Kidney (tissue), 14 donors: ENCODE measurements around the gene ADGRL2. TPM values are rescaled to one million over a fixed set of nuclear protein-coding genes. Genes with fewer than 3 reads are reported as not detected.
A peak's percentile ranks its signal among the peaks of the same experiment; 100 is the strongest.
"Not testable (repeated sequence)": the region's sequence is repeated elsewhere in the genome, so short reads cannot be mapped to it uniquely, and the experiment has no call there.

ENCODE experiments used
- DNase-seq, 5 donors: peaks; one replicate each; pipeline ENCODE4 v3.0.0-alpha.2; 2013 to 2020
- FAIRE-seq: peaks from 2 replicates; lab custom pipeline; 2012; peaks lifted over from hg19 to GRCh38; lab: Jason Lieb, UNC
- H3K27ac ChIP-seq, 2 donors: one replicate each; pipeline ENCODE4 v1.7.0; 2013; ENCODE audit warnings: low read depth in 2 of 2, low read length in 2 of 2, inconsistent platforms in 1 of 2
- H3K27me3 ChIP-seq: one replicate; pipeline ENCODE4 v1.7.1; 2013; ENCODE audit warnings: low read length, inconsistent platforms; ENCODE audit not compliant: control insufficient read depth, insufficient read depth
- H3K36me3 ChIP-seq, 3 donors: one replicate each; pipeline versions ENCODE4 v1.7.0 to v1.7.1; 2013; ENCODE audit warnings: low read length in 3 of 3, control low read depth in 1 of 3, inconsistent platforms in 1 of 3; ENCODE audit not compliant: insufficient read depth in 3 of 3, control insufficient read depth in 2 of 3
- H3K4me1 ChIP-seq, 3 donors: one replicate each; pipeline versions ENCODE4 v1.7.0 to v1.7.1; 2013; ENCODE audit warnings: low read length in 3 of 3, inconsistent platforms in 1 of 3, low read depth in 1 of 3; ENCODE audit not compliant: control insufficient read depth in 2 of 3, insufficient read depth in 2 of 3
- H3K4me3 ChIP-seq, 3 donors: one replicate each; pipeline versions ENCODE4 v1.7.0 to v1.8.1; 2013; ENCODE audit warnings: low read length in 3 of 3, control low read depth in 1 of 3, inconsistent platforms in 1 of 3
- H3K9ac ChIP-seq, 3 donors: one replicate each; pipeline versions ENCODE4 v1.7.0 to v1.7.1; 2013; ENCODE audit warnings: low read length in 3 of 3, control low read depth in 1 of 3, inconsistent platforms in 1 of 3
- H3K9me3 ChIP-seq, 3 donors: one replicate each; pipeline versions ENCODE4 v1.7.0 to v1.7.1; 2013; ENCODE audit warnings: low read length in 3 of 3, control low read depth in 1 of 3, inconsistent platforms in 1 of 3; ENCODE audit not compliant: control insufficient read depth in 2 of 3, insufficient read depth in 1 of 3
- intact Hi-C: fragments of 100-400 bp; cut with DNase I; formaldehyde crosslinking; loops from one replicate; pipeline ENCODE4 v1.11.1; 2022
- polyA plus RNA-seq: library from polyadenylated mRNA; stranded (reverse); fragments of 350-450 nt; fragmentation: Illumina TruSeq; extraction: RNeasy Lipid Tissue Mini Kit (QIAGEN cat#74804); gene quantifications from one replicate; pipeline ENCODE4 v1.2.3, GENCODE V29; 2014; ENCODE audit warnings: low read depth, low replicate concordance; ENCODE audit not compliant: insufficient read depth
- total RNA-seq: library from RNA; stranded (reverse); fragmentation: NEBNext Ultra II Directional; extraction: Animal tissue kit (Norgen Biotek cat#: 25700); gene quantifications from one replicate; pipeline ENCODE4 v1.2.1, GENCODE V29; 2021
- TF ChIP-seq, protein P1 (sequence below): IDR thresholded peaks from 3 replicates; pipeline ENCODE4 v1.5.1; 2012; ENCODE audit warnings: mild to moderate bottlenecking, moderate library complexity, borderline replicate concordance; ENCODE audit not compliant: insufficient read depth; ENCODE audit errors: extremely low read depth
- donor health status: control.
- donor health status: control.
- donor health status: control.
- donor health status: control.
- donor health status: control.
- donor health status: DM: yes; HTN: yes; CAD: no.
- donor health status: Normal renal cell carcinoma (clear cell type).

ADGRL2 gene
- total and polyA plus RNA-seq, 2 donors from 2014 or later = 27.2 to 71.2 TPM

GRCh38 chr1:81867235-81867634 is 66.5 kb downstream of the ADGRL2 start:
- TF ChIP-seq, protein P1, sequence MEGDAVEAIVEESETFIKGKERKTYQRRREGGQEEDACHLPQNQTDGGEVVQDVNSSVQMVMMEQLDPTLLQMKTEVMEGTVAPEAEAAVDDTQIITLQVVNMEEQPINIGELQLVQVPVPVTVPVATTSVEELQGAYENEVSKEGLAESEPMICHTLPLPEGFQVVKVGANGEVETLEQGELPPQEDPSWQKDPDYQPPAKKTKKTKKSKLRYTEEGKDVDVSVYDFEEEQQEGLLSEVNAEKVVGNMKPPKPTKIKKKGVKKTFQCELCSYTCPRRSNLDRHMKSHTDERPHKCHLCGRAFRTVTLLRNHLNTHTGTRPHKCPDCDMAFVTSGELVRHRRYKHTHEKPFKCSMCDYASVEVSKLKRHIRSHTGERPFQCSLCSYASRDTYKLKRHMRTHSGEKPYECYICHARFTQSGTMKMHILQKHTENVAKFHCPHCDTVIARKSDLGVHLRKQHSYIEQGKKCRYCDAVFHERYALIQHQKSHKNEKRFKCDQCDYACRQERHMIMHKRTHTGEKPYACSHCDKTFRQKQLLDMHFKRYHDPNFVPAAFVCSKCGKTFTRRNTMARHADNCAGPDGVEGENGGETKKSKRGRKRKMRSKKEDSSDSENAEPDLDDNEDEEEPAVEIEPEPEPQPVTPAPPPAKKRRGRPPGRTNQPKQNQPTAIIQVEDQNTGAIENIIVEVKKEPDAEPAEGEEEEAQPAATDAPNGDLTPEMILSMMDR = no peak
- no peaks in the 10 kb centered on the region for H3K27me3 ChIP-seq
- H3K9ac ChIP-seq = no peak overlapping the region
- no peak overlapping the region for H3K27ac ChIP-seq
- no peak overlapping the region for H3K4me3 ChIP-seq
- no peaks in the 10 kb centered on the region for H3K9me3 ChIP-seq
- no peak for FAIRE-seq
- intact Hi-C loops = no loop called here
- no peaks in the 10 kb centered on the region for H3K4me1 ChIP-seq
- no peaks in the 10 kb centered on the region for H3K36me3 ChIP-seq
- DNase-seq = peak in 1 of 5 donors; percentile 38

DNA sequence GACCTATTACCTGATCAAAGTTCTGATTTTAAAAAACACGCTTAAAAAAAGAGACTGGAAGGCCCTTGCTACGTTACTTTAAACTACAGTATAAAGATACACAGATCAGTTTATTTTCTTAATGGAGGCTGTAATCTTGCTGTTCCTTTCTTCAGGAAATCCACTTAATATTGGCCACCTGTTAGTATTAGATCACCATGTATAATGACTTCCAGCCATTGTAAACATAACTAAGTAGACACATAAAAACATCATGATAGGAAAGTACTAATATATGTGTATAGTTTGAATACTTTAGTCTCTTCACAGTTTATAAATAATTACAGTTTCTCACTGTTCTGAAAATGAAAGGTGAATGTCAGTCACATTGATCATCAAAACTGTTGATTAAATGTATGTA is 68.6 kb downstream of the ADGRL2 start:
- Histone ChIP-seq H3K36me3 (no peaks in the 10 kb centered on the region), H3K9me3 (no peaks in the 10 kb centered on the region), H3K27me3 (no peaks in the 10 kb centered on the region), H3K27ac (no peak overlapping the region), H3K4me1 (peaks cover 0 to 9% (median 0%) of the 10 kb centered on the region in 3 donors), H3K9ac (no peak overlapping the region), H3K4me3 (no peak overlapping the region)
- intact Hi-C loops = no loop called here
- TF ChIP-seq, protein P1 = no peak
- DNase-seq (peak in 1 of 5 donors; percentile 36), FAIRE-seq (peak; percentile 82)

GRCh38 chr1:81871091-81871490 is 70.4 kb downstream of the ADGRL2 start:
- DNase-seq, H3K27me3 ChIP-seq, H3K27ac ChIP-seq, H3K4me1 ChIP-seq, H3K4me3 ChIP-seq, H3K36me3 ChIP-seq, H3K9me3 ChIP-seq, H3K9ac ChIP-seq, intact Hi-C loops, FAIRE-seq: not testable (repeated sequence)

- DNase-seq = no peak
- Histone ChIP-seq H3K4me3 (no peak overlapping the region), H3K4me1 (peaks cover 3 to 25% (median 6%) of the 10 kb centered on the region in 3 donors), H3K9ac (no peak overlapping the region), H3K27ac (no peak overlapping the region), H3K27me3 (no peaks in the 10 kb centered on the region), H3K9me3 (no peaks in the 10 kb centered on the region), H3K36me3 (no peaks in the 10 kb centered on the region)
- FAIRE-seq = no peak
- intact Hi-C loops = no loop called here
- TF ChIP-seq, protein P1 = no peak
Measured at GRCh38 chr1:81873946-81874345, 73.2 kb downstream of the ADGRL2 start.
